SK-N-SH (cell line): ENCODE measurements around the gene POLDIP3. TPM values are rescaled to one million over a fixed set of nuclear protein-coding genes. Genes with fewer than 3 reads are reported as not detected.
"Not testable (repeated sequence)": the region's sequence is repeated elsewhere in the genome, so short reads cannot be mapped to it uniquely, and the experiment has no call there.

Experiments
- CTCF ChIA-PET: fragments of 300-600, 350-600 bp; formaldehyde crosslinking; extraction: SDS; loops from one replicate; lab custom pipeline; 2021; lab: Yijun Ruan, JAX
- POLR2A ChIA-PET: fragments of 350-600 bp; sonication (Branson Sonifier 250); formaldehyde crosslinking; extraction: SDS; loops from one replicate; lab custom pipeline; 2020; ENCODE audit warnings: antibody characterized with exemption, inconsistent platforms; lab: Yijun Ruan, JAX
- DNase-seq: peaks from one replicate; pipeline ENCODE4 v3.0.0; 2012
- H2AFZ ChIP-seq: fragments of 200-600 bp; sonication (generic); 2 replicates; pipeline ENCODE4 v1.8.1; 2016; ENCODE audit warnings: antibody characterized with exemption, mild to moderate bottlenecking, low read depth
- H3F3A ChIP-seq: fragments of 200-600 bp; sonication (generic); replicated peaks from 2 replicates; pipeline ENCODE3; 2016; ENCODE audit warnings: antibody characterized with exemption, mild to moderate bottlenecking; ENCODE audit not compliant: insufficient read depth
- H3K27ac ChIP-seq, 2 experiments: fragments of 200-500 bp in 1 of 2; fragments of 200-600 bp in 1 of 2; sonication (Bioruptor generic) in 1 of 2; sonication (generic), shearing (Covaris generic) in 1 of 2; 2 replicates each; pipeline versions ENCODE4 v1.5.1 to v1.6.1; 2014 to 2016; ENCODE audit warnings: low read depth in 2 of 2, inconsistent platforms in 1 of 2, low read length in 1 of 2, mild to moderate bottlenecking in 1 of 2, mixed read lengths in 1 of 2
- H3K27me3 ChIP-seq: fragments of 200-600 bp; sonication (generic), shearing (Covaris generic); 2 replicates; pipeline ENCODE4 v1.6.1; 2016; ENCODE audit warnings: mixed run types; ENCODE audit not compliant: insufficient read depth
- H3K36me3 ChIP-seq, 2 experiments: fragments of 200-500 bp in 1 of 2; fragments of 200-600 bp in 1 of 2; sonication (Bioruptor generic) in 1 of 2; sonication (generic) in 1 of 2; replicated peaks in 1 of 2; 2 replicates each; pipeline versions ENCODE3 to v1.5.1; 2014 to 2016; ENCODE audit warnings: low read length in 1 of 2, mild to moderate bottlenecking in 1 of 2; ENCODE audit not compliant: insufficient read depth in 2 of 2, control insufficient read depth in 1 of 2
- H3K4me1 ChIP-seq, 2 experiments: fragments of 200-500 bp in 1 of 2; fragments of 200-600 bp in 1 of 2; sonication (Bioruptor generic) in 1 of 2; sonication (generic), shearing (Covaris generic) in 1 of 2; 2 replicates each; pipeline versions ENCODE4 v1.5.1 to v1.6.1; 2014 to 2016; ENCODE audit warnings: low read depth in 1 of 2, low read length in 1 of 2, mixed run types in 1 of 2; ENCODE audit not compliant: insufficient read depth in 2 of 2, control insufficient read depth in 1 of 2
- H3K4me2 ChIP-seq: fragments of 200-600 bp; sonication (generic), shearing (Covaris generic); 2 replicates; pipeline ENCODE4 v1.6.1; 2017; ENCODE audit warnings: mixed run types
- H3K4me3 ChIP-seq, 2 experiments: fragments of 200-500 bp in 1 of 2; fragments of 200-600 bp in 1 of 2; sonication (Bioruptor generic) in 1 of 2; sonication (generic), shearing (Covaris generic) in 1 of 2; 2 replicates each; pipeline versions ENCODE4 v1.5.1 to v1.8.1; 2014 to 2016; ENCODE audit warnings: low read depth in 2 of 2, inconsistent platforms in 1 of 2, low read length in 1 of 2, mild to moderate bottlenecking in 1 of 2, mixed read lengths in 1 of 2, moderate library complexity in 1 of 2
- H3K79me2 ChIP-seq: fragments of 200-600 bp; sonication (generic); 2 replicates; pipeline ENCODE4 v1.8.1; 2017; ENCODE audit warnings: mild to moderate bottlenecking; ENCODE audit not compliant: insufficient read depth
- H3K9ac ChIP-seq: fragments of 200-600 bp; sonication (generic); 2 replicates; pipeline ENCODE4 v1.6.1; 2017; ENCODE audit warnings: mixed run types
- H3K9me2 ChIP-seq: fragments of 200-600 bp; sonication (generic); 2 replicates; pipeline ENCODE4 v1.6.1; 2017; ENCODE audit warnings: mixed run types
- H3K9me3 ChIP-seq: fragments of 200-600 bp; sonication (generic); 2 replicates; pipeline ENCODE4 v1.6.1; 2017; ENCODE audit warnings: mixed run types, mild to moderate bottlenecking, moderate library complexity
- H4K20me1 ChIP-seq: fragments of 200-600 bp; sonication (generic); 2 replicates; pipeline ENCODE4 v1.6.1; 2017; ENCODE audit warnings: mild to moderate bottlenecking, mixed run types; ENCODE audit not compliant: insufficient read depth
- CHD2 ChIP-seq: fragments of 150-350 bp; IDR thresholded peaks from 2 replicates; pipeline ENCODE4 v1.6.1; 2018; ENCODE audit warnings: low read length; ENCODE audit not compliant: partially characterized antibody
- EP300 ChIP-seq, 2 experiments: IDR thresholded peaks; 2 replicates each; pipeline versions ENCODE4 v1.4.0 to v1.6.1; 2012; ENCODE audit warnings: borderline replicate concordance in 1 of 2, low read depth in 1 of 2, low read length in 1 of 2
- EZH2phosphoT487 ChIP-seq: fragments of 200-600 bp; sonication (generic); IDR thresholded peaks from 2 replicates; pipeline ENCODE4 v1.6.1; 2017; ENCODE audit warnings: low read depth, mixed run types, mild to moderate bottlenecking, antibody characterized with exemption, moderate library complexity, borderline replicate concordance
- FOXM1 ChIP-seq: IDR thresholded peaks from 2 replicates; pipeline ENCODE4 v1.4.0; 2012; ENCODE audit warnings: low read depth, mild to moderate bottlenecking
- GATA2 ChIP-seq: sonication (generic); formaldehyde crosslinking; IDR thresholded peaks from 2 replicates; pipeline ENCODE4 v1.5.0; 2020; ENCODE audit warnings: mild to moderate bottlenecking, missing genetic modification reagents
- IRF3 ChIP-seq: fragments of 150-350 bp; IDR thresholded peaks from 2 replicates; pipeline ENCODE4 v1.6.1; 2016; ENCODE audit warnings: mild to moderate bottlenecking, low read depth, low read length
- SIN3A ChIP-seq: IDR thresholded peaks from 2 replicates; pipeline ENCODE4 v1.6.1; 2012; ENCODE audit warnings: low read depth, mild to moderate bottlenecking, low read length, moderate library complexity, borderline replicate concordance
- TAF1 ChIP-seq: IDR thresholded peaks from 2 replicates; pipeline ENCODE4 v1.6.1; 2012; ENCODE audit warnings: low read depth, mild to moderate bottlenecking, low read length, moderate library complexity, borderline replicate concordance
- USF2 ChIP-seq: fragments of 150-350 bp; IDR thresholded peaks from 2 replicates; pipeline ENCODE4 v1.6.1; 2017; ENCODE audit warnings: antibody characterized with exemption, low read length, low read depth, borderline replicate concordance
- YY1 ChIP-seq: IDR thresholded peaks from 2 replicates; pipeline ENCODE4 v1.4.0; 2012; ENCODE audit warnings: low read depth, mild to moderate bottlenecking
- WGBS: methylation state at CpG from one replicate; pipeline ENCODE4 v1.1.6; 2017; ENCODE audit warnings: low lambda C conversion rate; 5-methylcytosine and 5-hydroxymethylcytosine counted together
- polyA plus RNA-seq, 3 experiments: library from polyadenylated mRNA; depleted of rRNA; stranded (reverse); fragments of >200 nt; gene quantifications; 2 replicates each; pipeline ENCODE4 v1.2.3, GENCODE V29; 2012

Gene POLDIP3
- polyA plus RNA-seq, 1 of the 3 experiments (the other 2 are of a cell fraction), result 18.8 TPM

GRCh38 chr22:42544686-42545085 lies 70.0 kb downstream of the POLDIP3 start:
- 29% methylated on average over 2 of the region's 2 CpGs for WGBS
- Histone ChIP-seq H3K4me2 (no peak overlapping the region), H3K4me3 (no peak overlapping the region), H3K4me1 (no peaks in the 10 kb centered on the region; a peak in 1 of 4 replicates), H3K9me2 (no peaks in the 10 kb centered on the region), H3K36me3 (no peaks in the 10 kb centered on the region), H2AFZ (no peak overlapping the region), H3K9me3 (no peaks in the 10 kb centered on the region), H4K20me1 (no peaks in the 10 kb centered on the region), H3F3A (no peaks in the 10 kb centered on the region), H3K79me2 (no peaks in the 10 kb centered on the region), H3K27me3 (no peaks in the 10 kb centered on the region), H3K27ac (no peak overlapping the region), H3K9ac (no peak overlapping the region)
- TF ChIP-seq TAF1, result no peak
- TF ChIP-seq CHD2, result no peak
- no peak for TF ChIP-seq USF2
- TF ChIP-seq EZH2phosphoT487, result no peak
- TF ChIP-seq GATA2, result no peak
- TF ChIP-seq FOXM1, result no peak
- no peak for TF ChIP-seq EP300 (IDR thresholded peaks at IDR 0.05; ENCODE audit: borderline replicate concordance in 1 of 2, low read depth in 1 of 2, low read length in 1 of 2)
- no peak for TF ChIP-seq IRF3
- no peak for TF ChIP-seq SIN3A
- no peak for TF ChIP-seq YY1
- CTCF ChIA-PET, result interaction anchor here (1.1 kb wide), 1 partner anchor 11 kb away, joined by 3 read pairs; no protein-coding TSS in a partner anchor
- POLR2A ChIA-PET, result no interaction called here
- DNase-seq, result no peak

DNA sequence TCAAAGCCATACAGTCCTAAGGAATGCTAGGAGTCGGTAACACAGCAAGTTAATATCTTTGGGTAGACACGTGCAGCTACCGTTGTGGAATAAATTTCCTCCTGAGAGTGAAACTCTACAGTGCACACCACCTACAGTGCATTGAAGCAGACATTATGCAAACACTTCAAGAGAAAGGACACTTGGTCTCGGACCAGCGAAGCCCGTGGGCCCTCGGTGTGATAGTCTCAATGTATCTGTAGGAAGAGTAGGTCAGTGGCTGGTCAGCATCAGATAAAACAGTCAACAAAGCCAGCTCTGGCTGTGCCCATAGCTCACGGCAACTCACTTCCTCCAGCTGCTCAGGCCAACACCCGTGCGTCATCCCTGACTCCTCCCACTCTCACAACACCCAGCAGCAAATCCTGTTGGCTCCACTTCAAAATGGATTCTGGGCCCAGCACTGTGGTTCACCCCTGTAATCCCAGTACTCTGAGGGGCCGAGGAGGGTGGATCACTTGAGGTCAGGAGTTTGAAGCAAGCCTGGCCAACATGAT lies 75.4 kb downstream of the POLDIP3 start:
- H3F3A ChIP-seq, H2AFZ ChIP-seq, H3K4me3 ChIP-seq, POLR2A ChIA-PET, H3K79me2 ChIP-seq, H3K9me2 ChIP-seq, H3K4me1 ChIP-seq, H3K27me3 ChIP-seq, H4K20me1 ChIP-seq, H3K9me3 ChIP-seq, H3K36me3 ChIP-seq, CTCF ChIA-PET, DNase-seq, H3K4me2 ChIP-seq, H3K9ac ChIP-seq: not testable (repeated sequence)
- peak overlapping the region in 1 of 2 experiments; percentile 39; a peak in 2 of 4 replicates for H3K27ac ChIP-seq
- 81% methylated on average over 8 of the region's 11 CpGs for WGBS

GRCh38 chr22:42537199-42537831 lies 77.4 kb downstream of the POLDIP3 start:
- H3K9ac ChIP-seq, POLR2A ChIA-PET, CTCF ChIA-PET, DNase-seq, H3K4me1 ChIP-seq, H3K9me2 ChIP-seq, H3K4me2 ChIP-seq, H3K27me3 ChIP-seq, H4K20me1 ChIP-seq, H3K4me3 ChIP-seq, H3K9me3 ChIP-seq, H3K79me2 ChIP-seq, H3F3A ChIP-seq, H3K36me3 ChIP-seq, H2AFZ ChIP-seq: not testable (repeated sequence)
- 78% methylated on average over 7 of the region's 14 CpGs for WGBS
- H3K27ac ChIP-seq, result peak overlapping the region in 1 of 2 experiments; percentile 43; a peak in 1 of 4 replicates

GRCh38 chr22:42536634-42537033 lies 78.0 kb downstream of the POLDIP3 start:
- H3K4me1 ChIP-seq, H3K79me2 ChIP-seq, H3K27me3 ChIP-seq, H3K4me2 ChIP-seq, H2AFZ ChIP-seq, H3K4me3 ChIP-seq, H3K9me3 ChIP-seq, H3F3A ChIP-seq, H3K27ac ChIP-seq, POLR2A ChIA-PET, H3K9me2 ChIP-seq, DNase-seq, H4K20me1 ChIP-seq, H3K36me3 ChIP-seq, H3K9ac ChIP-seq, CTCF ChIA-PET: not testable (repeated sequence)
- 94% methylated on average over 18 of the region's 18 CpGs for WGBS
